Prostate gland (tissue), 2 donors: Measurements from ENCODE around the gene SUPT3H.

Experiments
- POLR2A ChIP-seq: fragments of 450-650 bp; IDR thresholded peaks from one replicate; pipeline ENCODE4 v1.6.1; 2016; ENCODE audit warnings: antibody characterized with exemption, mild to moderate bottlenecking
- TF ChIP-seq, protein P1 (sequence below), 4 experiments: fragments of 200-600 bp in 2 of 4; fragments of 450-650 bp in 2 of 4; sonication (generic) in 2 of 4; IDR thresholded peaks; 1 replicate in 3 of 4; 2 replicates in 1 of 4; pipeline ENCODE4 v1.5.1; 2016 to 2019; ENCODE audit warnings: antibody characterized with exemption in 4 of 4, mild to moderate bottlenecking in 2 of 4, moderate library complexity in 2 of 4

DNA sequence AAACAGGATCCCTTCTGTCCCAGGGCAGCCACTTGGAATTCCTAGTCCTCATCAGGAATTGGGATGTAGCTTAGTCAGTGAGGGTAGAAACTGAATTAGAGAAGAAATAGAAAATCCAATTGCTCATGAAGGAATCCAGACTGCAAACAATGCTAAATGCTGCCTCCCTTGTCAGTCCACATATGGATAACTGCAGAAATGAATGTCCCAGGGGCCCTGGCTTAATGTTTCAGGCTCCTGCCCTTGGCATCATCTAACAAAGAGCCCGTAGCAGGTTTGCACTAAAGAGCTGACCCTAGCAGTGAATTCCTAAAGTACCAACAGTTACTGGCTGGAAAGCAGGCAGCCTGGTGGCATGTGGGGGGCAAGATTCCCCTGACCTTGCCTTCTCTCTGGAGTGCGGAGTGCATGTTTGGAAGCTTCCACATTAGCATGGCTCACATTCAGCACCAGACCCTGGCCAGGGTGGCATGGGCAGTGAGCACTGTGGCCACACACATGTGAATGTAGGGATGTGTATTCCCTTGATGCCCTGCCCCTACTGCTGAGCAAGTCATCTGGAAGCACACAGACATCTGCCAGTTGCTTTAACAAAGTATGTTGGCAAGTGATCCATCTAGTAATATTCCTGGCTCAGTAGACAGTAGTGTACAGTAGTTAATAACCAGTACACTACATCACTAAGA lies 595.7 kb downstream of the SUPT3H start:
- TF ChIP-seq, protein P1, sequence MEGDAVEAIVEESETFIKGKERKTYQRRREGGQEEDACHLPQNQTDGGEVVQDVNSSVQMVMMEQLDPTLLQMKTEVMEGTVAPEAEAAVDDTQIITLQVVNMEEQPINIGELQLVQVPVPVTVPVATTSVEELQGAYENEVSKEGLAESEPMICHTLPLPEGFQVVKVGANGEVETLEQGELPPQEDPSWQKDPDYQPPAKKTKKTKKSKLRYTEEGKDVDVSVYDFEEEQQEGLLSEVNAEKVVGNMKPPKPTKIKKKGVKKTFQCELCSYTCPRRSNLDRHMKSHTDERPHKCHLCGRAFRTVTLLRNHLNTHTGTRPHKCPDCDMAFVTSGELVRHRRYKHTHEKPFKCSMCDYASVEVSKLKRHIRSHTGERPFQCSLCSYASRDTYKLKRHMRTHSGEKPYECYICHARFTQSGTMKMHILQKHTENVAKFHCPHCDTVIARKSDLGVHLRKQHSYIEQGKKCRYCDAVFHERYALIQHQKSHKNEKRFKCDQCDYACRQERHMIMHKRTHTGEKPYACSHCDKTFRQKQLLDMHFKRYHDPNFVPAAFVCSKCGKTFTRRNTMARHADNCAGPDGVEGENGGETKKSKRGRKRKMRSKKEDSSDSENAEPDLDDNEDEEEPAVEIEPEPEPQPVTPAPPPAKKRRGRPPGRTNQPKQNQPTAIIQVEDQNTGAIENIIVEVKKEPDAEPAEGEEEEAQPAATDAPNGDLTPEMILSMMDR (IDR thresholded peaks at IDR 0.05): no peak
- TF ChIP-seq POLR2A: no peak
